K562 (cell line): Measurements from ENCODE around the gene SPATA25. TPM values are rescaled to one million over a fixed set of nuclear protein-coding genes. Genes with fewer than 3 reads are reported as not detected.
A peak's percentile ranks its signal among the peaks of the same experiment; 100 is the strongest.

Experiments
- CBX1 ChIP-seq: sonication (generic); IDR thresholded peaks from 2 replicates; pipeline ENCODE4 v1.6.1; 2016; ENCODE audit warnings: antibody characterized with exemption, low read depth, mild to moderate bottlenecking
- COPS2 ChIP-seq: fragments of 450-650 bp; conservative IDR thresholded peaks from 2 replicates; pipeline ENCODE4 v1.6.1; 2016; ENCODE audit warnings: mild to moderate bottlenecking, moderate library complexity
- CXXC5 ChIP-seq: fragments of 250-450 bp; sonication (Bioruptor Pico); IDR thresholded peaks from 2 replicates; pipeline ENCODE4 v1.8.0; 2022; ENCODE audit warnings: inconsistent platforms, mild to moderate bottlenecking, moderate library complexity
- E2F3 ChIP-seq: fragments of 250-450 bp; sonication (Bioruptor Pico); IDR thresholded peaks from 2 replicates; pipeline ENCODE4 v1.4.0; 2020; ENCODE audit warnings: mild to moderate bottlenecking
- EP400 ChIP-seq: fragments of 450-650 bp; IDR thresholded peaks from 2 replicates; pipeline ENCODE4 v1.6.1; 2017; ENCODE audit warnings: antibody characterized with exemption, mild to moderate bottlenecking, moderate library complexity
- FOSL1 ChIP-seq: fragments of 200-800 bp; sonication (Bioruptor generic); conservative IDR thresholded peaks from 2 replicates; pipeline ENCODE4 v1.6.1; 2016; ENCODE audit warnings: missing genetic modification characterization, missing compliant biosample characterization
- GABPB1 ChIP-seq: sonication (generic); formaldehyde crosslinking; IDR thresholded peaks from 2 replicates; pipeline ENCODE4 v1.8.0; 2022; ENCODE audit warnings: mild to moderate bottlenecking, missing genetic modification reagents
- NFRKB ChIP-seq: fragments of 450-650 bp; IDR thresholded peaks from 2 replicates; pipeline ENCODE4 v1.6.1; 2016; ENCODE audit warnings: low read depth
- NRF1 ChIP-seq, 2 experiments: fragments of 450-650 bp; IDR thresholded peaks in 1 of 2; conservative IDR thresholded peaks in 1 of 2; 2 replicates each; pipeline ENCODE4 v1.6.1; 2014; ENCODE audit warnings: mild to moderate bottlenecking in 2 of 2
- POU5F1 ChIP-seq: fragments of 150-350 bp; IDR thresholded peaks from 2 replicates; pipeline ENCODE4 v1.6.1; 2014; ENCODE audit warnings: borderline replicate concordance, low read length, low read depth, mild to moderate bottlenecking; ENCODE audit not compliant: partially characterized antibody
- PTTG1 ChIP-seq: fragments of 450-650 bp; IDR thresholded peaks from 2 replicates; pipeline ENCODE4 v1.6.1; 2016; ENCODE audit warnings: low read depth, mild to moderate bottlenecking, missing genetic modification characterization, missing compliant biosample characterization
- RBM22 ChIP-seq: fragments of 200-400 bp; formaldehyde crosslinking; IDR thresholded peaks from 2 replicates; pipeline ENCODE4 v1.6.1; 2018; ENCODE audit warnings: low read length, low read depth; ENCODE audit not compliant: poor library complexity, severe bottlenecking
- RBM25 ChIP-seq: fragments of 200-400 bp; formaldehyde crosslinking; IDR thresholded peaks from 2 replicates; pipeline ENCODE4 v1.6.1; 2018; ENCODE audit warnings: low read length, low read depth, moderate library complexity; ENCODE audit not compliant: severe bottlenecking
- SAP30 ChIP-seq: fragments of 200-600 bp; sonication (generic); IDR thresholded peaks from 2 replicates; pipeline ENCODE4 v1.6.1; 2012; ENCODE audit warnings: borderline replicate concordance, low read depth, mild to moderate bottlenecking, moderate library complexity, low read length, control low read depth, inconsistent platforms; ENCODE audit not compliant: insufficient read depth, poor library complexity, severe bottlenecking
- SLC30A9 ChIP-seq: fragments of 250-450 bp; sonication (Bioruptor Pico); IDR thresholded peaks from 2 replicates; pipeline ENCODE4 v1.8.0; 2022; ENCODE audit warnings: mild to moderate bottlenecking, moderate library complexity
- TGIF2 ChIP-seq: sonication (generic); formaldehyde crosslinking; IDR thresholded peaks from 2 replicates; pipeline ENCODE4 v1.8.1; 2022; ENCODE audit warnings: mild to moderate bottlenecking, missing genetic modification reagents, moderate library complexity
- ZNF124 ChIP-seq: sonication (generic); formaldehyde crosslinking; IDR thresholded peaks from 2 replicates; pipeline ENCODE4 v1.8.1; 2022; ENCODE audit warnings: missing genetic modification reagents
- ZNF140 ChIP-seq: fragments of 250-450 bp; sonication (Bioruptor Pico); IDR thresholded peaks from 2 replicates; pipeline ENCODE4 v1.8.0; 2021; ENCODE audit warnings: moderate library complexity, mild to moderate bottlenecking, inconsistent platforms
- ZNF232 ChIP-seq: sonication (generic); formaldehyde crosslinking; IDR thresholded peaks from 2 replicates; pipeline ENCODE4 v1.8.0; 2022; ENCODE audit warnings: mild to moderate bottlenecking, missing genetic modification reagents
- ZNF695 ChIP-seq: fragments of 450-650 bp; formaldehyde crosslinking; IDR thresholded peaks from 2 replicates; pipeline ENCODE4 v1.4.0; 2020; ENCODE audit warnings: mild to moderate bottlenecking, moderate library complexity
- ZNF766 ChIP-seq: fragments of 200-800 bp; sonication (Bioruptor generic); conservative IDR thresholded peaks from 2 replicates; pipeline ENCODE4 v1.6.1; 2016; ENCODE audit warnings: missing genetic modification characterization, missing compliant biosample characterization
- ZNF778 ChIP-seq: fragments of 450-650 bp; formaldehyde crosslinking; IDR thresholded peaks from 2 replicates; pipeline ENCODE4 v1.4.0; 2020; ENCODE audit warnings: mild to moderate bottlenecking, moderate library complexity
- ZSCAN29 ChIP-seq: fragments of 450-650 bp; IDR thresholded peaks from 2 replicates; pipeline ENCODE4 v1.6.1; 2017
- polyA plus RNA-seq, 8 experiments: library from polyadenylated mRNA; depleted of rRNA in 4 of 8; stranded (reverse) in 5 of 8; unstranded in 3 of 8; fragments of >200 nt; fragmentation: Nextera tagmentation in 2 of 8; fragmentation: Illumina TruSeq in 1 of 8; extraction: Ambion mirVana in 2 of 8; extraction: Trizol in 1 of 8; gene quantifications; 2 replicates each; pipeline versions ENCODE4 v1.2.1 to v1.2.3, GENCODE V29; 2011 to 2014; ENCODE audit warnings: inconsistent platforms in 1 of 8, missing spikeins in 1 of 8
- total RNA-seq, 7 experiments: library from RNA; depleted of rRNA in 6 of 7; stranded (reverse); fragments of >200 nt in 6 of 7; fragmentation: Illumina TruSeq in 2 of 7; extraction: Trizol in 2 of 7; gene quantifications; 2 replicates each; pipeline versions ENCODE4 v1.2.1 to v1.2.3, GENCODE V29; 2011 to 2021; ENCODE audit warnings: low replicate concordance in 1 of 7
- TF ChIP-seq, protein P1 (sequence below): fragments of 450-650 bp; conservative IDR thresholded peaks from 2 replicates; pipeline ENCODE4 v1.6.1; 2016; ENCODE audit warnings: missing genetic modification characterization, low read depth, mild to moderate bottlenecking, control low read depth, missing compliant biosample characterization
- TF ChIP-seq, protein P2 (sequence below): sonication (generic); formaldehyde crosslinking; IDR thresholded peaks from 2 replicates; pipeline ENCODE4 v1.8.1; 2022; ENCODE audit warnings: missing genetic modification reagents

The SPATA25 gene
- total and polyA plus RNA-seq, 9 of the 15 experiments (the other 6 are each of a cell fraction or from before 2014, with no cell fraction given): 0.21 to 0.95 (median 0.53) TPM; not detected in 3

DNA sequence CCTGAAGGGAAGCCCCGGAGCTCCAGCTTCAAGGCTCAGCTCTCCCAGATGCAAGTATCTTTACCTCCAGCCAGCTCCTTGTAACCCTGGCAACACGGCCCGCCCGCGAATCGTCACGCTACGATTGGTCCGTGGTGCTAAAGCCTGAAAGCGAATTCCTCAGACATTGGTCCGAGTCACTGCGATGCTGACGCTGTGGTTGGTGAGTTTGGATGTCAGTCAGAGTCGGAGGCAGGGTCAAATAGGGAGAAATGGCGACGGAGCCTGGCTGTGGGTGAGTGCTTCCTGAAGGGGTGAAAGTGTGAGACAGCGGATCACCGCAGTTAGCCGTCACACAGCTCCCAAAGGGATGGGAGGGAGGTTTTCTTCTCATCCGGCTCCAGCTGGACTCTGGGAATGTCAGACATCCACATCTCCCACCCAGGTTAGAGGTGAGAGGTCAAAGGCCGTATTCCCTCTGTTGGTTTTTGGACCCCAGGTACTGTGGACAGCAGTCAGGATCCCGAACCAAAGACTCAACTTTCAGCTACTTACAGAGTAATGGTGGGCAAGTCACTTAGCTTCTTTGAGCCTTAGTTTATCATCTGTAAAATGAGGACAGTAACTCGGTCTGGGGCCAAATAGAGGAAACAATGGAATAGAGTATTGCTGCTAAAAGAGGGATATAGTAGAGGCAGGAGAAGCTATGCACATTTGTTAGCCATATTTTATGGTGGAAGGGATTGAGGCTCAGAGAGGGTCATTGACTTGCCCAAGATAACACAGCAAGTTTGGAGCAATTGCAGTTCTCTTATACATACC is 6.2 kb downstream of the SPATA25 start, which contains the start of gene ZSWIM1 (continued):
- TF ChIP-seq ZNF232 (no peak), RBM22 (peak; percentile 46), CXXC5 (peak; percentile 46; the same call in 1 of the 2 replicates), ZNF766 (CRISPR knock-in tag) (0 out of 2 replicates have a peak, but pooled peaks have one; percentile 41), POU5F1 (no peak), CBX1 (no peak), SLC30A9 (CRISPR knock-in tag) (no peak), ZNF124 (no peak), ZNF778 (CRISPR knock-in tag) (no peak), ZNF695 (CRISPR knock-in tag) (no peak), RBM25 (peak; percentile 99), NFRKB (peak; percentile 91; the same call in 1 of the 2 replicates), TGIF2 (CRISPR knock-in tag) (no peak), ZNF140 (CRISPR knock-in tag) (no peak), E2F3 (CRISPR knock-in tag) (no peak), EP400 (peak; percentile 32; the same call in 1 of the 2 replicates), COPS2 (no peak), ZSCAN29 (0 out of 2 replicates have a peak, but pooled peaks have one; percentile 44), PTTG1 (0 out of 2 replicates have a peak, but pooled peaks have one; percentile 25), NRF1 (conservative IDR thresholded peaks at IDR 0.05 in 1 of 2, IDR thresholded peaks at IDR 0.05 in 1 of 2) (peak in 1 of 2 experiments; percentile 44; a peak in 1 of 4 replicates), SAP30 (peak; percentile 68), GABPB1 (peak; percentile 59; the same call in 1 of the 2 replicates), FOSL1 (tag) (0 out of 2 replicates have a peak, but pooled peaks have one; percentile 16)
- TF ChIP-seq, protein P1, sequence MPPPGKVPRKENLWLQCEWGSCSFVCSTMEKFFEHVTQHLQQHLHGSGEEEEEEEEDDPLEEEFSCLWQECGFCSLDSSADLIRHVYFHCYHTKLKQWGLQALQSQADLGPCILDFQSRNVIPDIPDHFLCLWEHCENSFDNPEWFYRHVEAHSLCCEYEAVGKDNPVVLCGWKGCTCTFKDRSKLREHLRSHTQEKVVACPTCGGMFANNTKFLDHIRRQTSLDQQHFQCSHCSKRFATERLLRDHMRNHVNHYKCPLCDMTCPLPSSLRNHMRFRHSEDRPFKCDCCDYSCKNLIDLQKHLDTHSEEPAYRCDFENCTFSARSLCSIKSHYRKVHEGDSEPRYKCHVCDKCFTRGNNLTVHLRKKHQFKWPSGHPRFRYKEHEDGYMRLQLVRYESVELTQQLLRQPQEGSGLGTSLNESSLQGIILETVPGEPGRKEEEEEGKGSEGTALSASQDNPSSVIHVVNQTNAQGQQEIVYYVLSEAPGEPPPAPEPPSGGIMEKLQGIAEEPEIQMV (tag): no peak
- TF ChIP-seq, protein P2, sequence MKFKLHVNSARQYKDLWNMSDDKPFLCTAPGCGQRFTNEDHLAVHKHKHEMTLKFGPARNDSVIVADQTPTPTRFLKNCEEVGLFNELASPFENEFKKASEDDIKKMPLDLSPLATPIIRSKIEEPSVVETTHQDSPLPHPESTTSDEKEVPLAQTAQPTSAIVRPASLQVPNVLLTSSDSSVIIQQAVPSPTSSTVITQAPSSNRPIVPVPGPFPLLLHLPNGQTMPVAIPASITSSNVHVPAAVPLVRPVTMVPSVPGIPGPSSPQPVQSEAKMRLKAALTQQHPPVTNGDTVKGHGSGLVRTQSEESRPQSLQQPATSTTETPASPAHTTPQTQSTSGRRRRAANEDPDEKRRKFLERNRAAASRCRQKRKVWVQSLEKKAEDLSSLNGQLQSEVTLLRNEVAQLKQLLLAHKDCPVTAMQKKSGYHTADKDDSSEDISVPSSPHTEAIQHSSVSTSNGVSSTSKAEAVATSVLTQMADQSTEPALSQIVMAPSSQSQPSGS (CRISPR knock-in tag): no peak
